K562 (cell line): ENCODE measurements around the gene PPHLN1. TPM values are rescaled to one million over a fixed set of nuclear protein-coding genes. Genes with fewer than 3 reads are reported as not detected.

Source experiments
- ATAC-seq: fragments of 200-7000 bp; cut with Tn5 transposase; 3 replicates; pipeline ENCODE4 v1.9.1; 2020; ENCODE audit warnings: moderate library complexity
- BruUV-seq: library from RNA; stranded (reverse); fragments of 400-500 nt; replicated peaks from 2 replicates; lab custom pipeline; 2021; lab: Mats Ljungman, UMichigan
- CTCF ChIA-PET: fragments of 300-600 bp; formaldehyde crosslinking; extraction: SDS; loops from one replicate; lab custom pipeline; 2021; ENCODE audit warnings: low intra/inter-chr PET ratio; lab: Yijun Ruan, JAX
- POLR2A ChIA-PET: fragments of 300-600, 350-650 bp; sonication (Branson Sonifier 250); formaldehyde crosslinking; extraction: SDS; loops from one replicate; lab custom pipeline; 2021; ENCODE audit warnings: antibody characterized with exemption, inconsistent platforms; lab: Yijun Ruan, JAX
- DNase-seq, 4 experiments: peaks; one replicate each; pipeline versions ENCODE4 v3.0.0 to v3.0.0-alpha.2; 2011 to 2018; ENCODE audit warnings: low spot score in 3 of 4, mixed read lengths in 3 of 4; ENCODE audit errors: extremely low read depth in 1 of 4
- FAIRE-seq: peaks from 2 replicates; lab custom pipeline; 2011; peaks lifted over from hg19 to GRCh38; lab: Jason Lieb, UNC
- H2AFZ ChIP-seq: 2 replicates; pipeline ENCODE4 v1.6.0; 2011; ENCODE audit warnings: low read depth, low read length, control low read depth, inconsistent platforms
- H3K27ac ChIP-seq: fragments of 200-600 bp; 3 replicates; pipeline ENCODE4 v1.8.0; 2011; ENCODE audit warnings: low read depth, mild to moderate bottlenecking, control low read depth, inconsistent platforms, low read length, moderate library complexity, mixed read lengths; ENCODE audit errors: extremely low read depth
- H3K27me3 ChIP-seq, 2 experiments: fragments of 300-600 bp in 1 of 2; 2 replicates in 1 of 2; 3 replicates in 1 of 2; pipeline versions ENCODE4 v1.6.0 to v1.8.0; 2011; ENCODE audit warnings: inconsistent platforms in 2 of 2, low read length in 2 of 2, mild to moderate bottlenecking in 1 of 2, mixed read lengths in 1 of 2, moderate library complexity in 1 of 2; ENCODE audit not compliant: control insufficient read depth in 2 of 2, insufficient read depth in 2 of 2
- H3K36me3 ChIP-seq: fragments of 300-600 bp; 3 replicates; pipeline ENCODE4 v1.8.0; 2011; ENCODE audit warnings: mild to moderate bottlenecking, low read length, inconsistent platforms; ENCODE audit not compliant: control insufficient read depth, insufficient read depth
- H3K4me1 ChIP-seq, 2 experiments: fragments of 200-600 bp in 1 of 2; replicated peaks in 1 of 2; 2 replicates in 1 of 2; 3 replicates in 1 of 2; pipeline versions ENCODE4 v1.5.1 to v1.8.0; 2011; ENCODE audit warnings: inconsistent platforms in 2 of 2, low read length in 2 of 2, mild to moderate bottlenecking in 1 of 2, mixed read lengths in 1 of 2, moderate library complexity in 1 of 2; ENCODE audit not compliant: control insufficient read depth in 2 of 2, insufficient read depth in 2 of 2
- H3K4me2 ChIP-seq: 2 replicates; pipeline ENCODE4 v1.6.1; 2011; ENCODE audit warnings: low read length, control low read depth, inconsistent platforms, mixed read lengths; ENCODE audit not compliant: insufficient read depth
- H3K4me3 ChIP-seq: fragments of 200-600 bp; sonication (generic), shearing (Covaris generic); 2 replicates; pipeline ENCODE4 v1.5.1; 2016; ENCODE audit warnings: control low read depth, inconsistent platforms
- H3K79me2 ChIP-seq: fragments of 200-600 bp; 3 replicates; pipeline ENCODE4 v1.8.0; 2011; ENCODE audit warnings: low read length, inconsistent platforms; ENCODE audit not compliant: control insufficient read depth, insufficient read depth
- H3K9ac ChIP-seq, 2 experiments: 2 replicates each; pipeline versions ENCODE4 v1.6.0 to v1.6.1; 2011; ENCODE audit warnings: low read depth in 2 of 2, low read length in 2 of 2, control low read depth in 1 of 2, inconsistent platforms in 1 of 2, mild to moderate bottlenecking in 1 of 2, mixed read lengths in 1 of 2; ENCODE audit not compliant: insufficient read depth in 1 of 2
- H3K9me1 ChIP-seq: one replicate; pipeline ENCODE4 v1.6.0; 2011; ENCODE audit warnings: inconsistent platforms, mild to moderate bottlenecking, low read length, moderate library complexity; ENCODE audit not compliant: control insufficient read depth, insufficient read depth
- H3K9me3 ChIP-seq: replicated peaks from 2 replicates; pipeline ENCODE4 v1.5.1; 2011; ENCODE audit warnings: low read depth, low read length, inconsistent platforms; ENCODE audit not compliant: control insufficient read depth, insufficient read depth
- H4K20me1 ChIP-seq: replicated peaks from 2 replicates; pipeline ENCODE4 v1.6.1; 2011; ENCODE audit warnings: low read length, inconsistent platforms, mixed read lengths; ENCODE audit not compliant: control insufficient read depth, insufficient read depth
- ARID1B ChIP-seq: fragments of 450-650 bp; IDR thresholded peaks from 2 replicates; pipeline ENCODE4 v1.6.1; 2016; ENCODE audit warnings: antibody characterized with exemption, mild to moderate bottlenecking, inconsistent platforms
- LEF1 ChIP-seq: fragments of 450-650 bp; IDR thresholded peaks from 2 replicates; pipeline ENCODE4 v1.6.1; 2016; ENCODE audit warnings: mild to moderate bottlenecking
- RBM25 ChIP-seq: fragments of 200-400 bp; formaldehyde crosslinking; IDR thresholded peaks from 2 replicates; pipeline ENCODE4 v1.6.1; 2018; ENCODE audit warnings: low read length, low read depth, moderate library complexity; ENCODE audit not compliant: severe bottlenecking
- SRSF7 ChIP-seq: fragments of 200-400 bp; formaldehyde crosslinking; optimal IDR thresholded peaks from 2 replicates; pipeline ENCODE3; 2017; ENCODE audit warnings: mild to moderate bottlenecking, low read depth, low read length
- XRCC5 ChIP-seq: fragments of 200-400 bp; formaldehyde crosslinking; IDR thresholded peaks from 2 replicates; pipeline ENCODE4 v1.6.1; 2017; ENCODE audit warnings: low read depth, mild to moderate bottlenecking, low read length
- ZNF24 ChIP-seq: fragments of 450-650 bp; IDR thresholded peaks from 2 replicates; pipeline ENCODE4 v1.6.1; 2016
- ZNF707 ChIP-seq: fragments of 250-450 bp; sonication (Bioruptor Pico); conservative IDR thresholded peaks from 2 replicates; pipeline ENCODE4 v1.8.0; 2022; ENCODE audit warnings: inconsistent platforms, mild to moderate bottlenecking, moderate library complexity
- WGBS: fragments of 100-300 bp; shearing (Covaris generic); methylation state at CpG from one replicate; pipeline ENCODE4 v1.1.6; 2016; ENCODE audit warnings: low coverage, mixed read lengths; ENCODE audit not compliant: insufficient coverage; ENCODE audit errors: missing lambda C conversion rate; 5-methylcytosine and 5-hydroxymethylcytosine counted together
- in situ Hi-C: fragments of 300-500 bp; cut with MboI; formaldehyde crosslinking; loops from 4 replicates; pipeline ENCODE4 v1.15.0; 2018; ENCODE audit warnings: inconsistent platforms, mixed read lengths
- intact Hi-C: fragments of 100-400 bp; cut with micrococcal nuclease; formaldehyde crosslinking; loops from 2 replicates; pipeline ENCODE4 v1.14.2; 2022
- polyA plus RNA-seq, 8 experiments: library from polyadenylated mRNA; depleted of rRNA in 4 of 8; stranded (reverse) in 5 of 8; unstranded in 3 of 8; fragments of >200 nt; fragmentation: Nextera tagmentation in 2 of 8; fragmentation: Illumina TruSeq in 1 of 8; extraction: Ambion mirVana in 2 of 8; extraction: Trizol in 1 of 8; gene quantifications; 2 replicates each; pipeline versions ENCODE4 v1.2.1 to v1.2.3, GENCODE V29; 2011 to 2014; ENCODE audit warnings: inconsistent platforms in 1 of 8, missing spikeins in 1 of 8
- total RNA-seq, 7 experiments: library from RNA; depleted of rRNA in 6 of 7; stranded (reverse); fragments of >200 nt in 6 of 7; fragmentation: Illumina TruSeq in 2 of 7; extraction: Trizol in 2 of 7; gene quantifications; 2 replicates each; pipeline versions ENCODE4 v1.2.1 to v1.2.3, GENCODE V29; 2011 to 2021; ENCODE audit warnings: low replicate concordance in 1 of 7
- TF ChIP-seq, protein P1 (sequence below): fragments of 450-650 bp; formaldehyde crosslinking; IDR thresholded peaks from 2 replicates; pipeline ENCODE4 v1.4.0; 2020; ENCODE audit warnings: mild to moderate bottlenecking, mixed read lengths

The PPHLN1 gene
- total and polyA plus RNA-seq, 9 of the 15 experiments (the other 6 are each of a cell fraction or from before 2014, with no cell fraction given), result 66.3 to 112 (median 93.6) TPM

DNA sequence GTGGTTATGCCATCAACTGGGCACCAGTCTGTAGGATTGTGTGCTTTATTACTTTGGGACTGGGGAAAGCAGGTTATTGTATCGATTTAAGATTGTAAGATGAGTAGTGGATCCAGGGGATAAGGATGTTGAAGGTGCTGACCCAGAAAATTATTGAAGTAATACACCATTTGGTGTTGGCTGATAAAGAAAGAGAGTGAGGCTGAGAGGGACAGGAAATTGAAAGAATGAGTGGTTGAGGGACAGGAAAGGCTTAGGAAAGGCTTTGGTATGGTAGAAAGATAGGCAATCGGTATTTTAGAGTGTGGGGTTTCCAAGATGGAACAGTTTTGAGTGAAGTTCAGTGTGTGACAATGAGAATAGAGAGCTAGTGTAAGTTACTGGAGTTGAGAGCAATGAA lies 12.3 kb downstream of the PPHLN1 start (continued):
- TF ChIP-seq ZNF707 (CRISPR knock-in tag) (no peak), XRCC5 (no peak), LEF1 (no peak), SRSF7 (no peak), ARID1B (peak; percentile 68)
- TF ChIP-seq, protein P1, sequence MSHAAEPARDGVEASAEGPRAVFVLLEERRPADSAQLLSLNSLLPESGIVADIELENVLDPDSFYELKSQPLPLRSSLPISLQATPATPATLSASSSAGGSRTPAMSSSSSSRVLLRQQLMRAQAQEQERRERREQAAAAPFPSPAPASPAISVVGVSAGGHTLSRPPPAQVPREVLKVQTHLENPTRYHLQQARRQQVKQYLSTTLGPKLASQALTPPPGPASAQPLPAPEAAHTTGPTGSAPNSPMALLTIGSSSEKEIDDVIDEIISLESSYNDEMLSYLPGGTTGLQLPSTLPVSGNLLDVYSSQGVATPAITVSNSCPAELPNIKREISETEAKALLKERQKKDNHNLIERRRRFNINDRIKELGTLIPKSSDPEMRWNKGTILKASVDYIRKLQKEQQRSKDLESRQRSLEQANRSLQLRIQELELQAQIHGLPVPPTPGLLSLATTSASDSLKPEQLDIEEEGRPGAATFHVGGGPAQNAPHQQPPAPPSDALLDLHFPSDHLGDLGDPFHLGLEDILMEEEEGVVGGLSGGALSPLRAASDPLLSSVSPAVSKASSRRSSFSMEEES (CRISPR knock-in tag), result no peak

- Histone ChIP-seq H3K4me1 (peaks cover 0 to 5% of the 10 kb centered on the region in 2 experiments; a peak in 2 of 5 replicates), H3K9ac (no peak overlapping the region), H3K36me3 (peaks cover 36% of the 10 kb centered on the region), H3K9me1 (no peaks in the 10 kb centered on the region), H3K4me2 (no peak overlapping the region), H3K27ac (no peak overlapping the region), H2AFZ (no peak overlapping the region), H3K9me3 (no peaks in the 10 kb centered on the region), H4K20me1 (no peaks in the 10 kb centered on the region), H3K4me3 (no peak overlapping the region), H3K27me3 (no peaks in the 10 kb centered on the region)
- DNase-seq (no peak), ATAC-seq (no peak)
- in situ Hi-C loops (no loop called here), intact Hi-C loops (no loop called here)
- BruUV-seq, result no TSS peak
- WGBS, result 53% methylated on average over 2 of the region's 2 CpGs
- ChIA-PET POLR2A (interaction anchor here (0.9 kb wide), 1 partner anchor 244 kb away, joined by 3 read pairs; no protein-coding TSS in a partner anchor), CTCF (no interaction called here)
- TF ChIP-seq RBM25, result no peak
- TF ChIP-seq ZNF24, result peak; percentile 93
- TF ChIP-seq, all 486 proteins: peak for 1
- FAIRE-seq, result peak; percentile 59
- peaks cover 73% of the 10 kb centered on the region for H3K79me2 ChIP-seq
Observed at GRCh38 chr12:42342028-42342427, 16.1 kb downstream of the PPHLN1 start.
